HepG2 (cell line): ENCODE measurements around the gene THRAP3. TPM values are rescaled to one million over a fixed set of nuclear protein-coding genes. Genes with fewer than 3 reads are reported as not detected.

Experiments
- ARNT2 ChIP-seq: sonication (generic); formaldehyde crosslinking; IDR thresholded peaks from 2 replicates; pipeline ENCODE4 v1.8.0; 2022; ENCODE audit warnings: mild to moderate bottlenecking, low read depth, missing genetic modification reagents, moderate library complexity
- FOXJ3 ChIP-seq: sonication (generic); formaldehyde crosslinking; IDR thresholded peaks from 2 replicates; pipeline ENCODE4 v1.4.0; 2020; ENCODE audit warnings: missing genetic modification reagents, mild to moderate bottlenecking, borderline replicate concordance
- PAF1 ChIP-seq: IDR thresholded peaks from 2 replicates; pipeline ENCODE4 v1.6.1; 2016; ENCODE audit warnings: missing genetic modification reagents, missing compliant biosample characterization
- SATB2 ChIP-seq: sonication (generic); formaldehyde crosslinking; IDR thresholded peaks from 2 replicates; pipeline ENCODE4 v1.5.0; 2020; ENCODE audit warnings: missing genetic modification reagents
- ZMYM2 ChIP-seq: sonication (generic); formaldehyde crosslinking; IDR thresholded peaks from 2 replicates; pipeline ENCODE4 v1.8.0; 2022; ENCODE audit warnings: mild to moderate bottlenecking, missing genetic modification reagents
- ZNF180 ChIP-seq: sonication (generic); formaldehyde crosslinking; IDR thresholded peaks from 2 replicates; pipeline ENCODE4 v1.4.0; 2020; ENCODE audit warnings: low read depth, missing genetic modification reagents, borderline replicate concordance
- ZNF547 ChIP-seq: sonication (generic); formaldehyde crosslinking; IDR thresholded peaks from 2 replicates; pipeline ENCODE4 v1.5.1; 2020; ENCODE audit warnings: mild to moderate bottlenecking, missing genetic modification reagents
- ZNF629 ChIP-seq: sonication (generic); formaldehyde crosslinking; conservative IDR thresholded peaks from 2 replicates; pipeline ENCODE4 v1.5.0; 2020; ENCODE audit warnings: missing genetic modification reagents
- ZNF788 ChIP-seq: sonication (generic); formaldehyde crosslinking; IDR thresholded peaks from 2 replicates; pipeline ENCODE4 v1.5.0; 2020; ENCODE audit warnings: mild to moderate bottlenecking, missing genetic modification reagents, borderline replicate concordance
- ZNF879 ChIP-seq: sonication (generic); formaldehyde crosslinking; IDR thresholded peaks from 2 replicates; pipeline ENCODE4 v1.8.1; 2023; ENCODE audit warnings: missing genetic modification reagents
- polyA plus RNA-seq, 8 experiments: library from polyadenylated mRNA; depleted of rRNA in 3 of 8; stranded (reverse) in 7 of 8; unstranded in 1 of 8; fragments of >200 nt; fragmentation: Illumina TruSeq in 4 of 8; extraction: Trizol in 4 of 8; gene quantifications; 2 replicates each; pipeline versions ENCODE4 v1.2.1 to v1.2.3, GENCODE V29; 2011 to 2016; ENCODE audit warnings: low read depth in 4 of 8, missing spikeins in 1 of 8, mixed read lengths in 1 of 8; ENCODE audit not compliant: insufficient read depth in 1 of 8
- total RNA-seq, 5 experiments: library from RNA; depleted of rRNA; stranded (reverse); fragments of >200 nt; fragmentation: Illumina TruSeq; extraction: Trizol; gene quantifications; 2 replicates each; pipeline ENCODE4 v1.2.3, GENCODE V29; 2016; ENCODE audit warnings: low read depth in 1 of 5
- TF ChIP-seq, protein P1 (sequence below): sonication (generic); formaldehyde crosslinking; IDR thresholded peaks from 2 replicates; pipeline ENCODE4 v1.4.0; 2020; ENCODE audit warnings: missing genetic modification reagents, borderline replicate concordance
- TF ChIP-seq, protein P2 (sequence below): sonication (generic); formaldehyde crosslinking; IDR thresholded peaks from 2 replicates; pipeline ENCODE4 v1.4.0; 2020; ENCODE audit warnings: low read depth, mild to moderate bottlenecking, missing genetic modification reagents
- TF ChIP-seq, protein P3 (sequence below): sonication (generic); formaldehyde crosslinking; IDR thresholded peaks from 2 replicates; pipeline ENCODE4 v1.5.0; 2020; ENCODE audit warnings: missing genetic modification reagents, mild to moderate bottlenecking, borderline replicate concordance
- TF ChIP-seq, protein P4 (sequence below): sonication (generic); formaldehyde crosslinking; IDR thresholded peaks from 2 replicates; pipeline ENCODE4 v1.5.0; 2020; ENCODE audit warnings: mild to moderate bottlenecking, missing genetic modification reagents, moderate library complexity
- TF ChIP-seq, protein P5 (sequence below), 2 experiments: fragments of 450-650 bp in 1 of 2; sonication (generic) in 1 of 2; formaldehyde crosslinking; IDR thresholded peaks; 2 replicates each; pipeline versions ENCODE4 v1.5.0 to v1.8.0; 2020 to 2022; ENCODE audit warnings: mild to moderate bottlenecking in 1 of 2, missing genetic modification reagents in 1 of 2
- TF ChIP-seq, protein P6 (sequence below): sonication (generic); formaldehyde crosslinking; IDR thresholded peaks from 2 replicates; pipeline ENCODE4 v1.4.0; 2020; ENCODE audit warnings: missing genetic modification reagents; ENCODE audit errors: not compliant biosample characterization
- TF ChIP-seq, protein P7 (sequence below): sonication (generic); formaldehyde crosslinking; IDR thresholded peaks from 2 replicates; pipeline ENCODE4 v1.4.0; 2020; ENCODE audit warnings: mild to moderate bottlenecking, missing genetic modification reagents

THRAP3 gene
- total and polyA plus RNA-seq, 2 of the 13 experiments (the other 11 are each of a cell fraction or from before 2014, with no cell fraction given): 45.0 to 92.6 TPM

DNA sequence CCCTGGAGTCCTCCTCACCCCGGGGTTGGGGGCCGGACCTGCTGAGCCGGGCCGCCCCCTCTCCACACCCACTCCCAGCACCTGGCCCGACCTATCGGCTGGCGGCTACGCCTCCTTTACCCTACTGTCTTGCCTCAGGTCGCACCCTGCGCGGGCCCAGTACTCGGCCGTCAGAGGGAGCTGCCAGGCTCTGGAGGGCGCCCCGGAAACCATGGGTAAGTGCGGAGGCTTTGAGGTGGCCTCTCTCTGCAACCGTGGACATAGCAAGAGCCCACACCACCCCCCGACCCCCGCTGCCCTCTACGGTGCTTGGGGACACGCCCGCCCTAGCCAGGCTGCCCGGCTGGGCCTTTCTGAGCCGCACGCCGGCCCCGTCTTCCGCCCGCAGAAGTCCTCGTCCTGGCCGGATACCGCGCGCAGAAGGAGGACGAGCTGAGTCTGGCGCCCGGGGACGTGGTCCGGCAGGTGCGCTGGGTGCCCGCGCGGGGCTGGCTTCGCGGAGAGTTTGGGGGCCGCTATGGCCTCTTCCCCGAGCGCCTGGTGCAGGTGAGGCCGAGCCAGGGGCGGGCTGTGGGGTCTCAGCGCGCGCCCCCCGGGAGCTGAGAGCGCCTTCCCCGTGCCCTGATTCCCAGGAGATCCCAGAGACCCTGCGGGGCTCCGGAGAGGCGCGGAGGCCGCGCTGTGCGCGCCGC lies 82.1 kb downstream of the THRAP3 start, which contains the start of gene SH3D21 (continued):
- TF ChIP-seq, protein P1, sequence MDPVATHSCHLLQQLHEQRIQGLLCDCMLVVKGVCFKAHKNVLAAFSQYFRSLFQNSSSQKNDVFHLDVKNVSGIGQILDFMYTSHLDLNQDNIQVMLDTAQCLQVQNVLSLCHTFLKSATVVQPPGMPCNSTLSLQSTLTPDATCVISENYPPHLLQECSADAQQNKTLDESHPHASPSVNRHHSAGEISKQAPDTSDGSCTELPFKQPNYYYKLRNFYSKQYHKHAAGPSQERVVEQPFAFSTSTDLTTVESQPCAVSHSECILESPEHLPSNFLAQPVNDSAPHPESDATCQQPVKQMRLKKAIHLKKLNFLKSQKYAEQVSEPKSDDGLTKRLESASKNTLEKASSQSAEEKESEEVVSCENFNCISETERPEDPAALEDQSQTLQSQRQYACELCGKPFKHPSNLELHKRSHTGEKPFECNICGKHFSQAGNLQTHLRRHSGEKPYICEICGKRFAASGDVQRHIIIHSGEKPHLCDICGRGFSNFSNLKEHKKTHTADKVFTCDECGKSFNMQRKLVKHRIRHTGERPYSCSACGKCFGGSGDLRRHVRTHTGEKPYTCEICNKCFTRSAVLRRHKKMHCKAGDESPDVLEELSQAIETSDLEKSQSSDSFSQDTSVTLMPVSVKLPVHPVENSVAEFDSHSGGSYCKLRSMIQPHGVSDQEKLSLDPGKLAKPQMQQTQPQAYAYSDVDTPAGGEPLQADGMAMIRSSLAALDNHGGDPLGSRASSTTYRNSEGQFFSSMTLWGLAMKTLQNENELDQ (CRISPR knock-in tag): no peak
- TF ChIP-seq, protein P2, sequence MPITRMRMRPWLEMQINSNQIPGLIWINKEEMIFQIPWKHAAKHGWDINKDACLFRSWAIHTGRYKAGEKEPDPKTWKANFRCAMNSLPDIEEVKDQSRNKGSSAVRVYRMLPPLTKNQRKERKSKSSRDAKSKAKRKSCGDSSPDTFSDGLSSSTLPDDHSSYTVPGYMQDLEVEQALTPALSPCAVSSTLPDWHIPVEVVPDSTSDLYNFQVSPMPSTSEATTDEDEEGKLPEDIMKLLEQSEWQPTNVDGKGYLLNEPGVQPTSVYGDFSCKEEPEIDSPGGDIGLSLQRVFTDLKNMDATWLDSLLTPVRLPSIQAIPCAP: no peak
- TF ChIP-seq, protein P3, sequence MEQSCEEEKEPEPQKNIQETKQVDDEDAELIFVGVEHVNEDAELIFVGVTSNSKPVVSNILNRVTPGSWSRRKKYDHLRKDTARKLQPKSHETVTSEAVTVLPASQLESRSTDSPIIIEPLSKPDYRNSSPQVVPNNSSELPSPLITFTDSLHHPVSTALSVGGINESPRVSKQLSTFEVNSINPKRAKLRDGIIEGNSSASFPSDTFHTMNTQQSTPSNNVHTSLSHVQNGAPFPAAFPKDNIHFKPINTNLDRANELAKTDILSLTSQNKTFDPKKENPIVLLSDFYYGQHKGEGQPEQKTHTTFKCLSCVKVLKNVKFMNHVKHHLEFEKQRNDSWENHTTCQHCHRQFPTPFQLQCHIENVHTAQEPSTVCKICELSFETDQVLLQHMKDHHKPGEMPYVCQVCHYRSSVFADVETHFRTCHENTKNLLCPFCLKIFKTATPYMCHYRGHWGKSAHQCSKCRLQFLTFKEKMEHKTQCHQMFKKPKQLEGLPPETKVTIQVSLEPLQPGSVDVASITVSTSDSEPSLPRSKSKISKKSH: peak; percentile 57; the same call in 1 of the 2 replicates
- TF ChIP-seq ZMYM2 (CRISPR knock-in tag) (no peak), FOXJ3 (CRISPR knock-in tag) (no peak), ARNT2 (CRISPR knock-in tag) (peak; percentile 63), PAF1 (CRISPR knock-in tag) (no peak), ZNF788 (0 out of 2 replicates have a peak, but pooled peaks have one; percentile 62), ZNF629 (CRISPR knock-in tag) (no peak; the same call in 1 of the 2 replicates), ZNF547 (CRISPR knock-in tag) (peak; percentile 73; the same call in 1 of the 2 replicates), ZNF879 (CRISPR knock-in tag) (peak; percentile 89; the same call in 1 of the 2 replicates), SATB2 (CRISPR knock-in tag) (no peak), ZNF180 (CRISPR knock-in tag) (no peak)
- TF ChIP-seq, protein P4, sequence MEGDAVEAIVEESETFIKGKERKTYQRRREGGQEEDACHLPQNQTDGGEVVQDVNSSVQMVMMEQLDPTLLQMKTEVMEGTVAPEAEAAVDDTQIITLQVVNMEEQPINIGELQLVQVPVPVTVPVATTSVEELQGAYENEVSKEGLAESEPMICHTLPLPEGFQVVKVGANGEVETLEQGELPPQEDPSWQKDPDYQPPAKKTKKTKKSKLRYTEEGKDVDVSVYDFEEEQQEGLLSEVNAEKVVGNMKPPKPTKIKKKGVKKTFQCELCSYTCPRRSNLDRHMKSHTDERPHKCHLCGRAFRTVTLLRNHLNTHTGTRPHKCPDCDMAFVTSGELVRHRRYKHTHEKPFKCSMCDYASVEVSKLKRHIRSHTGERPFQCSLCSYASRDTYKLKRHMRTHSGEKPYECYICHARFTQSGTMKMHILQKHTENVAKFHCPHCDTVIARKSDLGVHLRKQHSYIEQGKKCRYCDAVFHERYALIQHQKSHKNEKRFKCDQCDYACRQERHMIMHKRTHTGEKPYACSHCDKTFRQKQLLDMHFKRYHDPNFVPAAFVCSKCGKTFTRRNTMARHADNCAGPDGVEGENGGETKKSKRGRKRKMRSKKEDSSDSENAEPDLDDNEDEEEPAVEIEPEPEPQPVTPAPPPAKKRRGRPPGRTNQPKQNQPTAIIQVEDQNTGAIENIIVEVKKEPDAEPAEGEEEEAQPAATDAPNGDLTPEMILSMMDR (CRISPR knock-in tag): peak; percentile 73
- TF ChIP-seq, protein P5, sequence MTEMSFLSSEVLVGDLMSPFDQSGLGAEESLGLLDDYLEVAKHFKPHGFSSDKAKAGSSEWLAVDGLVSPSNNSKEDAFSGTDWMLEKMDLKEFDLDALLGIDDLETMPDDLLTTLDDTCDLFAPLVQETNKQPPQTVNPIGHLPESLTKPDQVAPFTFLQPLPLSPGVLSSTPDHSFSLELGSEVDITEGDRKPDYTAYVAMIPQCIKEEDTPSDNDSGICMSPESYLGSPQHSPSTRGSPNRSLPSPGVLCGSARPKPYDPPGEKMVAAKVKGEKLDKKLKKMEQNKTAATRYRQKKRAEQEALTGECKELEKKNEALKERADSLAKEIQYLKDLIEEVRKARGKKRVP (CRISPR knock-in tag; IDR thresholded peaks at IDR 0.05): no peak
- TF ChIP-seq, protein P6, sequence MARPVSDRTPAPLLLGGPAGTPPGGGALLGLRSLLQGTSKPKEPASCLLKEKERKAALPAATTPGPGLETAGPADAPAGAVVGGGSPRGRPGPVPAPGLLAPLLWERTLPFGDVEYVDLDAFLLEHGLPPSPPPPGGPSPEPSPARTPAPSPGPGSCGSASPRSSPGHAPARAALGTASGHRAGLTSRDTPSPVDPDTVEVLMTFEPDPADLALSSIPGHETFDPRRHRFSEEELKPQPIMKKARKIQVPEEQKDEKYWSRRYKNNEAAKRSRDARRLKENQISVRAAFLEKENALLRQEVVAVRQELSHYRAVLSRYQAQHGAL (CRISPR knock-in tag): peak; percentile 67
- TF ChIP-seq, protein P7, sequence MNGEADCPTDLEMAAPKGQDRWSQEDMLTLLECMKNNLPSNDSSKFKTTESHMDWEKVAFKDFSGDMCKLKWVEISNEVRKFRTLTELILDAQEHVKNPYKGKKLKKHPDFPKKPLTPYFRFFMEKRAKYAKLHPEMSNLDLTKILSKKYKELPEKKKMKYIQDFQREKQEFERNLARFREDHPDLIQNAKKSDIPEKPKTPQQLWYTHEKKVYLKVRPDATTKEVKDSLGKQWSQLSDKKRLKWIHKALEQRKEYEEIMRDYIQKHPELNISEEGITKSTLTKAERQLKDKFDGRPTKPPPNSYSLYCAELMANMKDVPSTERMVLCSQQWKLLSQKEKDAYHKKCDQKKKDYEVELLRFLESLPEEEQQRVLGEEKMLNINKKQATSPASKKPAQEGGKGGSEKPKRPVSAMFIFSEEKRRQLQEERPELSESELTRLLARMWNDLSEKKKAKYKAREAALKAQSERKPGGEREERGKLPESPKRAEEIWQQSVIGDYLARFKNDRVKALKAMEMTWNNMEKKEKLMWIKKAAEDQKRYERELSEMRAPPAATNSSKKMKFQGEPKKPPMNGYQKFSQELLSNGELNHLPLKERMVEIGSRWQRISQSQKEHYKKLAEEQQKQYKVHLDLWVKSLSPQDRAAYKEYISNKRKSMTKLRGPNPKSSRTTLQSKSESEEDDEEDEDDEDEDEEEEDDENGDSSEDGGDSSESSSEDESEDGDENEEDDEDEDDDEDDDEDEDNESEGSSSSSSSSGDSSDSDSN: peak; percentile 83
